Hippocampal formation (tissue), 2 donors: ENCODE results near the gene SYTL2.
"Not testable (repeated sequence)": the region's sequence is repeated elsewhere in the genome, so short reads cannot be mapped to it uniquely, and the experiment has no call there.

Experiments used
- DNase-seq, 2 donors: peaks; one replicate each; lab custom pipeline; 2025; lab: John Stamatoyannopoulos, UW

The SYTL2 gene

DNA sequence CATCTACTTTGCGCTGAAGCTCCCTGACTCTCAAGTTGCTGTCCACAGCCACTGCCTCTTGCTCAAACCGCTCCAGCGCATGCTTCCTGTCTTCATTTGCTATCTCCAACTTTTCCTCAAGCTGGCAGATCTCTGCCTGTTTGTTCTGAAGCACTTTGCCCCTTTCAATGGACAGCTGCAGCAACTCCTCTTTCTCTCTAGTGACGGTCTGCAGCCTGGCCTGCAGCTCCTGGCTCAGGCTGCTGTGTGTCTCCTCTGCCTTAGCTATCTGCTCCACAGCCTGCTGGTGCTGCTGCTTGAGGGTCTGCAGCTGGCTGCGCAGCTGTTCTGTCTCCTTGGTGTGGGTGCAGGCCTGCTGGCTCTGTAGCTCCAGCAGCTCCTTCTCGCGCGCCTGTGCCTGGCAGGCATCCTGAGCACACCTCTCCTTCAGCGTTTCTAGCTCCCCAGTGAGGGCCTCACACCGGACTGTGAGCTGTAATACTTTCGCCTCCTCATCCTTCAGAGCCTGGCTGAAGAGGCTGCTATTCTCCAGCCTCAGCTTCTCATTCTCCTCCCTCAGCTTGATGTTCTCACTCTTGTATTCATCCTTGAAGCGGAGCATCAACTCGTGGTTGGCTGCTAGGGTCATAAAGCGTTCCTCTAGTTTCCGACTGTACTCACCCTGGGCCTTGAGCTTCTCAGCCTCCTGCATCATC is 125.7 kb downstream of the SYTL2 start:
- no peak for DNase-seq

DNA sequence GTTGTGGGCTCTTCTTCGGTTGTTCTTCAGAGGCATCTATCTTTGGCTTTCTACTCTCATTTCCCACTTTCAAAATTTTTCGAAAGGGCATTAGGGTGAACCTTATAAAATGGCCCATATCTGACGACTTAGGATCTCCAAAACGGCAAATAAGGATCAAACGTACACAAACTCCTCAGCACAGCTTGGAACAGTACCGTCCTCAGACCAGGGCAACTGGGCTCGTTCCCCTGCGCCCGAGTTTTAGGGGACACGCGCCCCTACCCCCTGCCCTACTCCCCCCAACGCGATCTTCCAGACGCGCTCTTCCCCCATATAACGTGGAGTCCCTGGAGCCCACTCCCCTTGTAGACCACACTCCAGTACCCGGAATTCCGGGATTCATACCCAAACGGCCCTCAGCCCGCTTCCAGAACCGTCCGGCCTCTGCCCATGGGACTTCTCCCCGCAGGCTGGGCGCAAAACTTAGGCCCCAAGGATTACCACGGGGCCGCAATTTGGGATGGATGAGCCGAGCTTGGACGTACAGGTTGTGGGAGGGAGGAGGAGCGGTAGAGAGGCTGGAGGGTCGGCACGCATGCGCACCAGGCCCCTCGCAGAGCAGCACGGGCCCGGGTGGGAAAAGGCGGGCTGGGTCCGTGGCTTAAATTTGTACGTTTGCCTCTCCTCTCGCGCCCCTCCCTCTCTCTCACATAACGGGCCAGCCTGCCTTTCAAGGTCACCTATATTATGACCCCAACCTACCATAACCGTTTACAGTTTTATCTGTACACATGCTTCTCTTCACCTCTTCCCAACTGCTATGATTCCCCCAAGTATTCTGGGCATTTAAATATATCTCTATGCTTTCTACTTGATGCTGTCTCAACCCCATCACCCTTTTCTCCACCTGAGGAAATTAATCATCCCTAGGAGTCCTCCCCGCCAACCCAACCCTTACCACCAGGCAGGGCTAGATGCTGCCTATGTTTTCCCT is 128.3 kb downstream of the SYTL2 start:
- DNase-seq: peak in 1 of 2 donors; percentile 71

DNA sequence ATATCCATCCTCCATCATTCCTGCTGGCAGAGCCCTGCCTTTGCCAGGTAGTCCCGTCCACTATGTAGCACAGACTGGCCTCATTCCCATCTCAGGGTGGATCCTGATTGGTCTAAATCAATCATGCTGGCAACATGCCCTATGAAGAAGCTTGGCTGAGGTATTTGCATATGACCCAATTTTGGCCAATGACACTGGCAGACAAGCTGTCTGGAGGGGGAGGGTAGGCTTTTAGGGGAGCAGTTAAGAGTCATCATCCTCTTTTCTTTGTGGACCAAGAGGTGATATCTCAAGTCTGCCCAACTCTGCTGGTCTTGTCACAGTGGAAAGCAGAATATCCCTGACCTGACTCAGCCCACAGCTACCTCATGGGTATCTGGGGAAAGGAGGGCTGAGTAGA is 130.0 kb downstream of the SYTL2 start:
- no peak for DNase-seq

GRCh38 chr11:85679576-85679975 is 131.4 kb downstream of the SYTL2 start:
- DNase-seq: no peak

- no peak for DNase-seq
Observed at GRCh38 chr11:85673393-85673792, 137.5 kb downstream of the SYTL2 start.

DNA sequence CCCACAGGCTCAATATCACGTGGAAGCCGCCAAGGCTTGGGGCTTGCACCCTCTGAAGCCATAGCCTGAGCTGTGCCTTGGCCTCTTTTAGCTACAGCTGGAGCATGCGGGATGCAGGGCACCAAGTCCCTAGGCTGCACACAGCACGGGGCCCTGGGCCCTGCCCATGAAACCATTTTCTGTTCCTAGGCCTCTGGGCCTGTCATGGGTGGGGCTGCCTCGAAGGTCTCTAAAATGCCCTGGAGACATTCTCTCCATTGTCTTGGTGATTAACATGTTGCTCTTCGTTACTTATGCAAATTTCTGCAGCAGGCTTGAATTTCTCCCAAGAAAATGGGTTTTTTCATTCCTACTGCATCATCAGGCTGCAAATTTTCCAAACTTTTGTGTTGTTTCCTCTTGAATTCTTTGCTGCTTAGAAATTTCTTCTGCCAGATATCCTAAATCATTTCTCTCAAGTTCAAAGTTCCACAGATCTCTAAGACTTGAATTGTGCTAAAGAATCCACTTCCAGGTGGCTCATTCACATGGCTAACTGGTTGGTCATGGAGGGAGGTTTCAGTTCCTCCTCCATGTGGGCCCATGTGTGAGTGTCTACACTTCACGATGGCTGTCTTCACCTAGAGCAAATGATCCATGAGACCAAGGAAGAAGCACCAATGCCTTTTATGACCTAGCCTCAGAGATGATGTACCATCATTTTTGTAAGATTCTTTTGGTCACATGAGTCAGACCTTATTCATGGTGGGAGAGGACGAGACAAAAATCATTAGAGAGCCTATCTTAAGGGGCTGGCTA is 138.6 kb downstream of the SYTL2 start:
- DNase-seq: no peak

- DNase-seq: not testable (repeated sequence)
Observed at GRCh38 chr11:85670949-85671663, 139.8 kb downstream of the SYTL2 start.

GRCh38 chr11:85668157-85668556 is 142.8 kb downstream of the SYTL2 start:
- DNase-seq: no peak

- DNase-seq: no peak
Observed at GRCh38 chr11:85666687-85667086, 144.3 kb downstream of the SYTL2 start.

DNA sequence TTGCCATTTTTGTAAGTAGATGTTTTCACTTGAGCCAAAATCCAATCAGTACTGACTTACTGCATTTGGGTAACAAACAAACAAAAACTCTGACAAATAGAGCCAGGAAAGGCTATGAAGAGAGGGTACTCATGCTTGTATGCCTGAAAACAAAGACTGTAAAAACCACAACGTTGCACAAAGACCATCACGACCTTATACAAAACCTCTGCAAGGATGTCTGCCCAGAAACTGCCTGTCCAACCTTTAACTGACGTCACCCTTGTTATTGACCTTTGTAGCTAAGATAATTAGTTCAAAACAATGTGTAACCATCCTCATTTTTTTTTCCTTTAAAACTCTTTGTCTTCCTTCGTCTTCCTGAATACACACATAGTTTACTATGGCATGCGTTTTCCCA is 145.2 kb downstream of the SYTL2 start:
- DNase-seq: no peak

- DNase-seq: peak; percentile 88 to 95
Observed at GRCh38 chr11:85664615-85665481, 146.1 kb downstream of the SYTL2 start, which contains the start of gene CREBZF. Gene CREBZF (minus strand): TSS chr11:85665129. CDS start chr11:85664875, 254 bp downstream.

GRCh38 chr11:85663753-85664614 is 147.0 kb downstream of the SYTL2 start:
- peak; percentile 56 to 71 for DNase-seq

- DNase-seq: no peak
Observed at GRCh38 chr11:85663080-85663752, 147.7 kb downstream of the SYTL2 start.

GRCh38 chr11:85661972-85662664 is 148.8 kb downstream of the SYTL2 start:
- DNase-seq: no peak

DNA sequence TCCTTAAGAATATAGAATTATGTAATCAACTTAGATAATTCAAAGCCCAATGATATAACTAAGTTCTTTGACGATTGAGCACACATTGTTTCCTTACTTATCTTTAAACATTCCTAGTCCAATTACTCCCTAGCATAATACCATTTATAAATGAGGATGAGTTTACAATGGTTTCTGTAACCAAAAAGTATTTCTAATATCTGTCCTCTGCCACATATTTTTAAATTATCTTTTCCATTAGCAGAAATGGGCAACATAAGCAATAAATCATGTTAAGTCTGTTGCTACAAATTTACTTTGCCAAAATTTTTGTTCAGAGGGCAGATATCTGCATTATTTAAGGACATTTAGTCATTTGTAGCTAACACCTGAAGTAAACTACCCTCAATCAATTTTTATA is 152.8 kb downstream of the SYTL2 start:
- no peak for DNase-seq

GRCh38 chr11:85656777-85657176 is 154.2 kb downstream of the SYTL2 start:
- DNase-seq: no peak

DNA sequence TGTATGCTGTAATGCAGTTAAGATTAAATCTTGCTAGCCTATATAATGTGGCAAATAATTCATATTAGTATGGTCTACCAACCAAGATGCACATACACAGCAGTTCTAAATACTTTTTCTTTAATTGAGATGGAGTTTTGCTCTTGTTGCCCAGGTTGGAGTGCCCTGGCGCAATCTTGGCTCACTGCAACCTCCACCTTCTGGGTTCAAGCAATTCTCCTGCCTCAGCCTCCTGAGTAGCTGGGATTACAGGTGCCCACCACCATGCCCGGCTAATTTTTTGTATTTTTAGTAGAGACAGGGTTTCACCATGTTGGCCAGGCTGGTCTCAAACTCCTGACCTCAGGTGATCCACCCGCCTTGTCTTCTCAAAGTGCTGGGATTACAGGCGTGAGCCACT is 156.6 kb downstream of the SYTL2 start:
- not testable (repeated sequence) for DNase-seq

- DNase-seq: no peak
Observed at GRCh38 chr11:85652786-85653447, 158.0 kb downstream of the SYTL2 start.
